ENCODE data around the gene KCNJ9. TPM values are rescaled to one million over a fixed set of nuclear protein-coding genes. Genes with fewer than 3 reads are reported as not detected.

Gene KCNJ9
- total RNA-seq, 1 donor = not detected

GRCh38 chr1:160129558-160129957 is 48.2 kb downstream of the KCNJ9 start:
- no peak for TF ChIP-seq CTCF (IDR thresholded peaks at IDR 0.05; ENCODE audit: insufficient read depth, low read depth, low read length)
- no peak overlapping the region for H3K4me3 ChIP-seq (ENCODE audit: low read depth, low read length)
- DNase-seq (ENCODE audit: low read depth) = no peak

GRCh38 chr1:160129966-160130365 is 48.6 kb downstream of the KCNJ9 start:
- no peak for TF ChIP-seq CTCF (IDR thresholded peaks at IDR 0.05; ENCODE audit: insufficient read depth, low read depth, low read length)
- H3K4me3 ChIP-seq (ENCODE audit: low read depth, low read length) = no peak overlapping the region
- no peak for DNase-seq (ENCODE audit: low read depth)

- H3K4me3 ChIP-seq (ENCODE audit: low read depth, low read length) = no peak overlapping the region
- no peak for DNase-seq (ENCODE audit: low read depth)
- no peak for TF ChIP-seq CTCF (IDR thresholded peaks at IDR 0.05; ENCODE audit: insufficient read depth, low read depth, low read length)
These were observed 49.1 kb downstream of the KCNJ9 start for GRCh38 chr1:160130486-160130885.

GRCh38 chr1:160130939-160131338 is 49.6 kb downstream of the KCNJ9 start:
- no peak for DNase-seq (ENCODE audit: low read depth)
- no peak for TF ChIP-seq CTCF (IDR thresholded peaks at IDR 0.05; ENCODE audit: insufficient read depth, low read depth, low read length)
- no peak overlapping the region for H3K4me3 ChIP-seq (ENCODE audit: low read depth, low read length)

GRCh38 chr1:160131803-160132565 is 50.6 kb downstream of the KCNJ9 start:
- no peak overlapping the region for H3K4me3 ChIP-seq (ENCODE audit: low read depth, low read length)
- no peak for DNase-seq (ENCODE audit: low read depth)
- no peak for TF ChIP-seq CTCF (IDR thresholded peaks at IDR 0.05; ENCODE audit: insufficient read depth, low read depth, low read length)

- no peak for DNase-seq (ENCODE audit: low read depth)
- H3K4me3 ChIP-seq (ENCODE audit: low read depth, low read length) = no peak overlapping the region
- no peak for TF ChIP-seq CTCF (IDR thresholded peaks at IDR 0.05; ENCODE audit: insufficient read depth, low read depth, low read length)
These were observed 52.8 kb downstream of the KCNJ9 start for GRCh38 chr1:160133990-160134770.

Measured in fibroblast of villous mesenchyme (primary cell).